AG09319 (cell line): ENCODE measurements around the gene CEP131.
"Not testable (repeated sequence)": the region's sequence is repeated elsewhere in the genome, so short reads cannot be mapped to it uniquely, and the experiment has no call there.

Experiments used
- DNase-seq: peaks from one replicate; pipeline ENCODE4 v3.0.0-alpha.2; 2010; ENCODE audit warnings: low read depth; ENCODE audit errors: extremely low read depth
- TF ChIP-seq, protein P1 (sequence below): IDR thresholded peaks from 2 replicates; pipeline ENCODE4 v1.5.1; 2011; ENCODE audit warnings: low read depth, mild to moderate bottlenecking, inconsistent platforms, low read length, moderate library complexity

CEP131 gene

DNA sequence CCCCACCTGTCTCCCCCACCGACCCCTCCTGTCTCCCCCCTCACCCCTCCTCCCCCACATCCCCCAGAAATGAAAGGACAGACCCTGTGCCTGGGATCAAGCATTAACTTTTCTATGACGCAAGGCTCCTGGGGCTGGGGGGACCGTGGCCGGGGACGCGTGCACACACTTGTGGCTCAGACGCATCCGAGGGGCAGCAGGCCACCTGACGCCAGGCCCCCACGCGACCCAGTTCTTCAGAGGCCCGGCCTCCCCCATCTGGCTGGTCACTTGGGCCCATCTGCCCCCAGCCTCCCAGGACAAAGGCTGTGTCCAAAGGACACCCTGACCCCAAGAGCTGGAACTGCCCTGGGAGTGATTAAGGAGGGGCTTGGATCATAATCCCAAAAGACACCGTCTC, 71.5 kb downstream of the CEP131 start:
- TF ChIP-seq, protein P1, sequence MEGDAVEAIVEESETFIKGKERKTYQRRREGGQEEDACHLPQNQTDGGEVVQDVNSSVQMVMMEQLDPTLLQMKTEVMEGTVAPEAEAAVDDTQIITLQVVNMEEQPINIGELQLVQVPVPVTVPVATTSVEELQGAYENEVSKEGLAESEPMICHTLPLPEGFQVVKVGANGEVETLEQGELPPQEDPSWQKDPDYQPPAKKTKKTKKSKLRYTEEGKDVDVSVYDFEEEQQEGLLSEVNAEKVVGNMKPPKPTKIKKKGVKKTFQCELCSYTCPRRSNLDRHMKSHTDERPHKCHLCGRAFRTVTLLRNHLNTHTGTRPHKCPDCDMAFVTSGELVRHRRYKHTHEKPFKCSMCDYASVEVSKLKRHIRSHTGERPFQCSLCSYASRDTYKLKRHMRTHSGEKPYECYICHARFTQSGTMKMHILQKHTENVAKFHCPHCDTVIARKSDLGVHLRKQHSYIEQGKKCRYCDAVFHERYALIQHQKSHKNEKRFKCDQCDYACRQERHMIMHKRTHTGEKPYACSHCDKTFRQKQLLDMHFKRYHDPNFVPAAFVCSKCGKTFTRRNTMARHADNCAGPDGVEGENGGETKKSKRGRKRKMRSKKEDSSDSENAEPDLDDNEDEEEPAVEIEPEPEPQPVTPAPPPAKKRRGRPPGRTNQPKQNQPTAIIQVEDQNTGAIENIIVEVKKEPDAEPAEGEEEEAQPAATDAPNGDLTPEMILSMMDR: no peak
- DNase-seq: no peak

- TF ChIP-seq, protein P1: no peak
- no peak for DNase-seq
Measured at GRCh38 chr17:81150377-81151077, 72.2 kb downstream of the CEP131 start.

GRCh38 chr17:81148986-81149533, 73.7 kb downstream of the CEP131 start:
- DNase-seq: no peak
- TF ChIP-seq, protein P1: no peak

DNA sequence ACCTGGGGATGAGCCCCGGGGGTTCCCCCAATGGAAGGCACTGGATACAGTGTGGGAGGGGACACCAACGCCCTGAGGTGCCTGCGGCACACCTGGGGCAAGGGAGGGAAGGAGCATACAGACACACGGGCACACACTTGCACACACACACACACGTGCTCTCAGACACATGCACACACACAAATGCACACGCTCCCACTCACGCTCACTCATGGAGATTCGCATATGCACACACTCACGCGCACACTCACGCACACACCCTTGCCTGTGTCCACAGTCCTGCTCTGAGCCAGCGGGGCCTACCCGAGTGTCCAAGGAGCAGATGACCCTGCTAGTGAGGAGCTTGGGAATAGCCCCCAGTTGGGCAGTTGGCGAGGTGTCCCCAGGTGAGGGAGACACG, 74.2 kb downstream of the CEP131 start:
- TF ChIP-seq, protein P1: no peak
- DNase-seq: no peak

DNA sequence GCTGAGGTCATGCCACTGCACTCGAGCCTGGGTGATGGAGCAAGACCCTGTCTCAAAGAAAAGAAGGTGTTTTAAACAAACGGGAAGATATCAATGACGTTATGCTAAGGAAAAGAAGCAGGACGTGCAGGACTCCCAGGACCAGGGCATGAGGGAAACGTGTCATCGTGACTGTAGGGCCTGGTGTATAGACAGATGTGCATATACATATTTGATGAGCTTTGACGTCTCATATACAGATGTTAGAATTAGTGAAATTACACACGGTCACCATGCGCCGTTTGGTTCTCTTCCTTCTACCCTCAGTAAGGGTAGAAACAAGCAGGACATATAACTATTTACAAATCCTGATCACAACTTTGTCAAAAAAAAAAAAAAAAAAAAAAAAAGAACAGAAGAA, 75.1 kb downstream of the CEP131 start:
- no peak for DNase-seq
- TF ChIP-seq, protein P1: no peak

- DNase-seq: not testable (repeated sequence)
Measured at GRCh38 chr17:81146208-81146607, 76.6 kb downstream of the CEP131 start.

- no peak for DNase-seq
- TF ChIP-seq, protein P1: no peak
Measured at GRCh38 chr17:81144423-81144781, 78.4 kb downstream of the CEP131 start.
